GM12873 (cell line): ENCODE measurements around the gene AKR1D1.

ENCODE experiments used
- CTCF ChIP-seq: IDR thresholded peaks from 2 replicates; pipeline ENCODE4 v1.5.1; 2012; ENCODE audit warnings: low read depth, mild to moderate bottlenecking, moderate library complexity, low read length, control low read depth; ENCODE audit not compliant: insufficient read depth; ENCODE audit errors: missing control alignments

AKR1D1 gene

GRCh38 chr7:138076196-138076595, at the start of gene AKR1D1:
Gene AKR1D1, plus strand, starts transcription at chr7:138076459. Its CDS starts 60 bp downstream, at chr7:138076519.
- TF ChIP-seq CTCF = no peak

- no peak for TF ChIP-seq CTCF
Measured at GRCh38 chr7:138027100-138027499, 49.2 kb upstream of the AKR1D1 start.

- TF ChIP-seq CTCF = no peak
Measured at GRCh38 chr7:138029126-138029525, 47.1 kb upstream of the AKR1D1 start.

GRCh38 chr7:138029941-138030340, 46.3 kb upstream of the AKR1D1 start:
- TF ChIP-seq CTCF = no peak

- TF ChIP-seq CTCF = no peak
Measured at GRCh38 chr7:138030679-138031351, 45.4 kb upstream of the AKR1D1 start.

- no peak for TF ChIP-seq CTCF
Measured at GRCh38 chr7:138032186-138032585, 44.1 kb upstream of the AKR1D1 start.

- no peak for TF ChIP-seq CTCF
Measured at GRCh38 chr7:138032770-138033169, 43.5 kb upstream of the AKR1D1 start.
